ENCODE data around the gene PLAGL2. TPM values are rescaled to one million over a fixed set of nuclear protein-coding genes. Genes with fewer than 3 reads are reported as not detected.

PLAGL2 gene
- total RNA-seq, 1 experiment from 2014 or later: 21.4 TPM

GRCh38 chr20:32218156-32218900 is 10.8 kb upstream of the PLAGL2 start:
- Mint-ChIP-seq H3K4me3 (no peak overlapping the region), H3K27me3 (ENCODE audit: low read depth) (no peaks in the 10 kb centered on the region), H3K27ac (no peak overlapping the region), H3K36me3 (peaks cover 49% of the 10 kb centered on the region), H3K9me3 (no peaks in the 10 kb centered on the region), H3K4me1 (no peaks in the 10 kb centered on the region)
- POLR2A ChIA-PET: no interaction called here
- DNase-seq (ENCODE audit: low spot score) (no peak), ATAC-seq (no peak)
- TF ChIP-seq ZNF121 (CRISPR knock-in tag; IDR thresholded peaks at IDR 0.05) (peak; percentile 55; the same call in 1 of the 2 replicates), FOXP4 (CRISPR knock-in tag; IDR thresholded peaks at IDR 0.05) (no peak), ZNF219 (CRISPR knock-in tag; IDR thresholded peaks at IDR 0.05; ENCODE audit: borderline replicate concordance) (no peak), IRF1 (CRISPR knock-in tag; IDR thresholded peaks at IDR 0.05) (no peak), ZNF671 (CRISPR knock-in tag; IDR thresholded peaks at IDR 0.05) (no peak)
- CTCF ChIA-PET: no interaction called here

- ATAC-seq (no peak), DNase-seq (ENCODE audit: low spot score) (no peak)
- Mint-ChIP-seq H3K36me3 (peaks cover 57% of the 10 kb centered on the region), H3K9me3 (no peaks in the 10 kb centered on the region), H3K27me3 (ENCODE audit: low read depth) (no peaks in the 10 kb centered on the region), H3K4me1 (no peaks in the 10 kb centered on the region), H3K27ac (no peak overlapping the region), H3K4me3 (no peak overlapping the region)
- CTCF ChIA-PET: no interaction called here
- POLR2A ChIA-PET: no interaction called here
- TF ChIP-seq PRDM15 (CRISPR knock-in tag; IDR thresholded peaks at IDR 0.05) (no peak), ZNF219 (CRISPR knock-in tag; IDR thresholded peaks at IDR 0.05; ENCODE audit: borderline replicate concordance) (no peak), SP1 (CRISPR knock-in tag; conservative IDR thresholded peaks at IDR 0.05) (no peak), ZNF396 (CRISPR knock-in tag; IDR thresholded peaks at IDR 0.05; ENCODE audit: borderline replicate concordance) (no peak), ATF1 (CRISPR knock-in tag; IDR thresholded peaks at IDR 0.05) (no peak), PRRX2 (CRISPR knock-in tag; IDR thresholded peaks at IDR 0.05) (no peak), ZNF423 (CRISPR knock-in tag; IDR thresholded peaks at IDR 0.05) (no peak), NR3C1 (CRISPR knock-in tag; conservative IDR thresholded peaks at IDR 0.05; ENCODE audit: low read depth) (no peak), IRF1 (CRISPR knock-in tag; IDR thresholded peaks at IDR 0.05) (no peak), STAT6 (CRISPR knock-in tag; conservative IDR thresholded peaks at IDR 0.05; ENCODE audit: low read depth) (no peak), ZNF138 (CRISPR knock-in tag; conservative IDR thresholded peaks at IDR 0.05) (no peak), SOX15 (CRISPR knock-in tag; IDR thresholded peaks at IDR 0.05) (no peak), CBFB (CRISPR knock-in tag; IDR thresholded peaks at IDR 0.05; ENCODE audit: low read depth) (no peak), ZNF281 (CRISPR knock-in tag; IDR thresholded peaks at IDR 0.05) (no peak), TP53 (CRISPR knock-in tag; IDR thresholded peaks at IDR 0.05) (no peak), ZNF317 (CRISPR knock-in tag; IDR thresholded peaks at IDR 0.05; ENCODE audit: borderline replicate concordance, low read depth) (no peak), GRHL2 (CRISPR knock-in tag; IDR thresholded peaks at IDR 0.05; ENCODE audit: insufficient replicate concordance, severe bottlenecking) (no peak)
Measured at GRCh38 chr20:32216179-32217142, 8.9 kb upstream of the PLAGL2 start.
